Transverse colon (tissue), 4 donors: ENCODE results near the gene AQP4. TPM values are rescaled to one million over a fixed set of nuclear protein-coding genes. Genes with fewer than 3 reads are reported as not detected.

Experiments
- DNase-seq: peaks from one replicate; pipeline ENCODE4 v3.0.0-alpha.2; 2019
- H3K27ac ChIP-seq, 4 donors: fragments of 200-600 bp; sonication (generic); 2 replicates each; pipeline ENCODE4 v1.5.1; 2016 to 2018; ENCODE audit warnings: inconsistent platforms in 4 of 4
- H3K27me3 ChIP-seq: fragments of 200-600 bp; sonication (generic); 2 replicates; pipeline ENCODE4 v1.5.1; 2017; ENCODE audit warnings: inconsistent platforms
- H3K36me3 ChIP-seq, 4 donors: fragments of 200-600 bp; sonication (generic); 2 replicates each; pipeline ENCODE4 v1.5.1; 2017 to 2019; ENCODE audit warnings: inconsistent platforms in 4 of 4
- H3K4me1 ChIP-seq, 4 donors: fragments of 200-600 bp; sonication (generic); 2 replicates each; pipeline ENCODE4 v1.5.1; 2017 to 2020; ENCODE audit warnings: inconsistent platforms in 4 of 4
- H3K4me3 ChIP-seq, 4 donors: fragments of 200-600 bp; sonication (generic); 1 replicate in 1 of 4; 2 replicates in 3 of 4; pipeline versions ENCODE4 v1.5.1 to v1.6.1; 2017 to 2019; ENCODE audit warnings: inconsistent platforms in 4 of 4
- H3K9me3 ChIP-seq, 2 donors: fragments of 200-600 bp; sonication (generic); 2 replicates each; pipeline ENCODE4 v1.5.1; 2017 to 2019; ENCODE audit warnings: inconsistent platforms in 2 of 2
- EP300 ChIP-seq: sonication (generic); formaldehyde crosslinking; IDR thresholded peaks from one replicate; pipeline ENCODE4 v1.6.1; 2017; ENCODE audit warnings: antibody characterized with exemption, low read depth
- POLR2A ChIP-seq: fragments of 450-650 bp; IDR thresholded peaks from one replicate; pipeline ENCODE4 v1.6.1; 2016; ENCODE audit warnings: antibody characterized with exemption, mild to moderate bottlenecking, moderate library complexity
- POLR2AphosphoS5 ChIP-seq, 3 donors: sonication (generic); formaldehyde crosslinking; IDR thresholded peaks; one replicate each; pipeline ENCODE4 v1.6.1; 2016; ENCODE audit warnings: antibody characterized with exemption in 3 of 3
- WGBS, 2 donors: methylation state at CpG; one replicate each; pipeline ENCODE4 v1.1.5; 2018; ENCODE audit warnings: low coverage in 1 of 2; 5-methylcytosine and 5-hydroxymethylcytosine counted together
- in situ Hi-C, 4 donors: fragments of 200-750 bp; cut with MboI; loops; one replicate each; pipeline versions ENCODE4 v1.15.0 to v1.15.1; 2017; ENCODE audit warnings: low sequenced_read_pairs in 3 of 4, low pct_ligation_motif_present in 1 of 4, low pct_unique_long_range_greater_than_20kb in 1 of 4
- intact Hi-C: fragments of 100-400 bp; cut with DNase I; formaldehyde crosslinking; loops from one replicate; pipeline ENCODE4 v1.15.1; 2023; ENCODE audit warnings: low total_unique reads
- total RNA-seq, 4 donors: library from RNA; depleted of rRNA; stranded (reverse); fragments of >200 nt; gene quantifications; one replicate each; pipeline ENCODE4 v1.1.0, GENCODE V29; 2016
- TF ChIP-seq, protein P1 (sequence below), 5 experiments: fragments of 200-600 bp in 3 of 5; fragments of 450-650 bp in 2 of 5; sonication (generic) in 3 of 5; IDR thresholded peaks; 1 replicate in 2 of 5; 2 replicates in 3 of 5; pipeline ENCODE4 v1.5.1; 2016 to 2017; ENCODE audit warnings: antibody characterized with exemption in 5 of 5, inconsistent platforms in 3 of 5, mild to moderate bottlenecking in 2 of 5, moderate library complexity in 1 of 5

Gene AQP4
- total RNA-seq, 4 donors from 2014 or later = 2.2 TPM; not detected in 3

DNA sequence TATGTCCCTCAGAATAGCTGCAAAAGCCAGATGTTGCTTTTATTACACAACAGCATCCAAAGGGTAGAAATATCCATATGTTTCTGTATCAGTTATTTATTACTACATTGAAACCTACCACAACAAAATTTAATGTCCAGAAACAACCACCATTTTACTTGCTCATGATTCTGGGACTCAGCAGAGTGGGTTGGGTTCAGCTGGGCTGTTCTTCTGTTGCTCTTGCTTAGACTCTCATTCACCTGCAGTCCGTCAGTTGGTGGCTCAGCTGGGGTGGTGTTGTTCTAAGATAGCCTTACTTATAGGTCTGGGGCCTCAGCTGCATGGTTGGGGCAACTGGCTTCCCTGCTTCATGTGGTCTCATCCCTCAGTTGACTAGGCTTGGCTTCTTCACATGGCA, 21.7 kb downstream of the AQP4 start:
- in situ Hi-C loops = no loop called here
- 88% methylated on average over 1 of the region's 1 CpG; no CpG with 5 or more reads in 1 of the 2 donors for WGBS, 2 donors
- Histone ChIP-seq H3K27ac (no peak overlapping the region), H3K27me3 (no peaks in the 10 kb centered on the region), H3K36me3 (no peaks in the 10 kb centered on the region), H3K4me1 (no peaks in the 10 kb centered on the region), H3K4me3 (no peak overlapping the region), H3K9me3 (no peaks in the 10 kb centered on the region)
- TF ChIP-seq, protein P1, sequence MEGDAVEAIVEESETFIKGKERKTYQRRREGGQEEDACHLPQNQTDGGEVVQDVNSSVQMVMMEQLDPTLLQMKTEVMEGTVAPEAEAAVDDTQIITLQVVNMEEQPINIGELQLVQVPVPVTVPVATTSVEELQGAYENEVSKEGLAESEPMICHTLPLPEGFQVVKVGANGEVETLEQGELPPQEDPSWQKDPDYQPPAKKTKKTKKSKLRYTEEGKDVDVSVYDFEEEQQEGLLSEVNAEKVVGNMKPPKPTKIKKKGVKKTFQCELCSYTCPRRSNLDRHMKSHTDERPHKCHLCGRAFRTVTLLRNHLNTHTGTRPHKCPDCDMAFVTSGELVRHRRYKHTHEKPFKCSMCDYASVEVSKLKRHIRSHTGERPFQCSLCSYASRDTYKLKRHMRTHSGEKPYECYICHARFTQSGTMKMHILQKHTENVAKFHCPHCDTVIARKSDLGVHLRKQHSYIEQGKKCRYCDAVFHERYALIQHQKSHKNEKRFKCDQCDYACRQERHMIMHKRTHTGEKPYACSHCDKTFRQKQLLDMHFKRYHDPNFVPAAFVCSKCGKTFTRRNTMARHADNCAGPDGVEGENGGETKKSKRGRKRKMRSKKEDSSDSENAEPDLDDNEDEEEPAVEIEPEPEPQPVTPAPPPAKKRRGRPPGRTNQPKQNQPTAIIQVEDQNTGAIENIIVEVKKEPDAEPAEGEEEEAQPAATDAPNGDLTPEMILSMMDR (IDR thresholded peaks at IDR 0.05) = no peak
- no peak for TF ChIP-seq POLR2A
- TF ChIP-seq POLR2AphosphoS5 (IDR thresholded peaks at IDR 0.05) = no peak
- no peak for TF ChIP-seq EP300
- intact Hi-C loops = no loop called here
- DNase-seq = no peak

DNA sequence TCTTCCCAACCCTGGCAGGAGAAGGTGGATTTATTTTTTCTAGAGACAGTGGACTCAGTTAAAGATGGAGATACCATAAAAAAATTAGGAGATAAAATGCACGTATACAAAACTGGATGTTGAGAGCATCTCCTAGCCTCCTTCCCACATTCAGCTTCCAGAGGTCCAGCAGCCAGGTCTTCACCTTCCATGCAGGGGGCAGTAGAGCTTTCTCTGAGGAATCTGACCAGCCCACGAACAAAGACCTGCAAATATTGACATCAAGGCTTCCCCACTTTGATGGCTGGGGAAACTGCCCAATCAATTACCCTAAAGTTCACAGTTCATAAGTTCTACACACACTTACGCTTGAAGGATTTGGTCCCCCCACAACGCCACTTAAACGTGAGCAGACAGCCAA, 24.5 kb downstream of the AQP4 start:
- H3K9me3 ChIP-seq = no peaks in the 10 kb centered on the region
- H3K4me3 ChIP-seq = no peak overlapping the region
- no peak overlapping the region for H3K27ac ChIP-seq
- H3K36me3 ChIP-seq = no peaks in the 10 kb centered on the region
- H3K4me1 ChIP-seq = no peaks in the 10 kb centered on the region
- no peaks in the 10 kb centered on the region for H3K27me3 ChIP-seq
- 63 to 90% methylated on average over 4 to 5 of the region's 5 CpGs for WGBS, 2 donors
- in situ Hi-C loops (no loop called here), intact Hi-C loops (no loop called here)
- no peak for DNase-seq
- TF ChIP-seq POLR2AphosphoS5 (IDR thresholded peaks at IDR 0.05) = no peak
- TF ChIP-seq, protein P1 (IDR thresholded peaks at IDR 0.05) = no peak
- TF ChIP-seq EP300 = no peak
- TF ChIP-seq POLR2A = no peak

DNA sequence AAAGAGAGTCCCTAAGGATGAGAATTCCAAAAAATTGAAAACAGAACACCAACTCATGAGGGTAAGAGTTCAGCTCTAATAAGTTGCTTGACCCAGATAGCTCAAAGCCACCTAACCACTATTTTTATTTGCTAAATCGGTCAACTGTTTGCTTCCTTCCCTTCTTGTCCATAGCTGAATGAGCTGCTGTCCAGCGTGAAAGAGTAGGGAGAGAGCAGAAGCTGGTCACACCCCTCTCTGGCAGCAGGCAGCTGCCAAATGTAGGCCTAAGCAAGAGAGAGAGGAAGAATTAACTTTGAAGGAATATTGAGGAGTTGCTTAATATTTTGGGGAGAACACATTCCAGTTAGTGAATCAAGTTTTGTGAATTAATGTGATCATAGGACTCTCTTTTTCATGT, 25.9 kb downstream of the AQP4 start:
- in situ Hi-C loops = no loop called here
- no peak for DNase-seq

DNA sequence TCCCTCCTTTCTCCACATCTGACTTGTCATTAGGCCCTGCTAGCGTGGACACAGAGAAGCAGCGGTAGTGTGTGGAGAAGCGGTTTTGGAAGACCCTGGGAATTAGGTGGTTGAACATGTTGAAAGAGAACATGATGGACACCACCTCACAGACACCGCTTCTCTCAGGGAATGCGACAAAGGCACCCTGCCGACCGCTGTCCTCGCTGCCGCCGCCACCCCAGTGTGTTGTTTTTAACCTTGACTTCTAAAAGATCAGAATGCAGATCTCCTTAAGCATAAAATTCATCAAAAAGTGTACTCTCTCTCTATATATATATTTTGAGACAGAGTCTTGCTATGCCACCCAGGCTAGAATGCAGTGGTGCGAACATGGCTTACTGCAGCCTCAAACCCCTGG, 33.2 kb downstream of the AQP4 start:
- in situ Hi-C loops = no loop called here
- H3K36me3 ChIP-seq = no peaks in the 10 kb centered on the region
- intact Hi-C loops = no loop called here
- H3K27ac ChIP-seq = no peak overlapping the region
- TF ChIP-seq, protein P1 (IDR thresholded peaks at IDR 0.05) = no peak
- TF ChIP-seq POLR2A = no peak
- no peak for TF ChIP-seq EP300
- no peak for TF ChIP-seq POLR2AphosphoS5 (IDR thresholded peaks at IDR 0.05)
- no peaks in the 10 kb centered on the region for H3K9me3 ChIP-seq
- H3K27me3 ChIP-seq = no peaks in the 10 kb centered on the region
- no peak overlapping the region for H3K4me3 ChIP-seq
- no peak for DNase-seq
- WGBS, 2 donors = 94 to 95% methylated on average over 8 to 11 of the region's 11 CpGs
- no peaks in the 10 kb centered on the region for H3K4me1 ChIP-seq

More for the DNA sequence above, 25.9 kb downstream of the AQP4 start:
- intact Hi-C loops = no loop called here
- Histone ChIP-seq H3K36me3 (no peaks in the 10 kb centered on the region), H3K27ac (no peak overlapping the region), H3K4me3 (no peak overlapping the region), H3K9me3 (no peaks in the 10 kb centered on the region), H3K27me3 (no peaks in the 10 kb centered on the region), H3K4me1 (no peaks in the 10 kb centered on the region)
- WGBS, 2 donors = 29 to 63% methylated on average over 1 to 2 of the region's 2 CpGs
- TF ChIP-seq EP300 (no peak), POLR2A (no peak), POLR2AphosphoS5 (IDR thresholded peaks at IDR 0.05) (no peak)
- TF ChIP-seq, protein P1 (IDR thresholded peaks at IDR 0.05) = no peak
